B cell (primary cell): ENCODE data around the gene LMTK3. TPM values are rescaled to one million over a fixed set of nuclear protein-coding genes. Genes with fewer than 3 reads are reported as not detected.

Experiments used
- ATAC-seq: fragments of 200-7000 bp; cut with Tn5 transposase; one replicate; pipeline ENCODE4 v1.10.0; 2021; ENCODE audit warnings: low read depth, mild to moderate bottlenecking, moderate number of reproducible peaks, moderate library complexity
- CTCF ChIA-PET: fragments of 350-600 bp; sonication (Branson Sonifier 250); formaldehyde crosslinking; loops from one replicate; lab custom pipeline; 2021; ENCODE audit warnings: antibody characterized with exemption, inconsistent platforms; lab: Charles Lee
- POLR2A ChIA-PET: fragments of 350-600 bp; sonication (Branson Sonifier 250); formaldehyde crosslinking; loops from one replicate; lab custom pipeline; 2021; ENCODE audit warnings: antibody characterized with exemption; lab: Charles Lee
- DNase-seq: peaks from one replicate; pipeline ENCODE4 v3.0.0; 2013
- H2AFZ ChIP-seq: 2 replicates; pipeline ENCODE4 v1.6.1; 2012; ENCODE audit warnings: mild to moderate bottlenecking, low read depth, low read length; ENCODE audit not compliant: insufficient read depth, poor library complexity, severe bottlenecking
- H3K27ac ChIP-seq, 2 donors: 1 replicate in 1 of 2; 2 replicates in 1 of 2; pipeline ENCODE4 v1.5.1; 2012 to 2013; ENCODE audit warnings: low read length in 2 of 2, mild to moderate bottlenecking in 2 of 2, moderate library complexity in 1 of 2
- H3K27me3 ChIP-seq, 4 experiments: fragments of 200-600 bp in 1 of 4; sonication (generic) in 1 of 4; replicated peaks in 1 of 4; 1 replicate in 2 of 4; 2 replicates in 2 of 4; pipeline versions ENCODE4 v1.6.1 to v1.7.0; 2013 to 2016; ENCODE audit warnings: low read length in 3 of 4, mild to moderate bottlenecking in 2 of 4, mixed read lengths in 1 of 4, moderate library complexity in 1 of 4; ENCODE audit not compliant: insufficient read depth in 4 of 4, control insufficient read depth in 3 of 4; ENCODE audit errors: control extremely low read depth in 1 of 4
- H3K36me3 ChIP-seq, 2 experiments: replicated peaks in 1 of 2; 1 replicate in 1 of 2; 2 replicates in 1 of 2; pipeline versions ENCODE4 v1.6.1 to v1.7.1; 2013; ENCODE audit warnings: low read length in 1 of 2; ENCODE audit not compliant: insufficient read depth in 2 of 2, control insufficient read depth in 1 of 2; ENCODE audit errors: control extremely low read depth in 1 of 2, extremely low read depth in 1 of 2
- H3K4me1 ChIP-seq, 2 donors: fragments of 200-600 bp in 1 of 2; sonication (generic) in 1 of 2; 1 replicate in 1 of 2; 2 replicates in 1 of 2; pipeline versions ENCODE4 v1.5.1 to v1.6.1; 2013 to 2017; ENCODE audit warnings: low read length in 2 of 2; ENCODE audit not compliant: control insufficient read depth in 2 of 2, insufficient read depth in 2 of 2
- H3K4me2 ChIP-seq: replicated peaks from 2 replicates; pipeline ENCODE3; 2012; ENCODE audit warnings: mild to moderate bottlenecking, low read depth, low read length; ENCODE audit not compliant: poor library complexity, severe bottlenecking
- H3K4me3 ChIP-seq, 5 experiments: fragments of 200-600 bp in 1 of 5; sonication (generic) in 1 of 5; 1 replicate in 3 of 5; 2 replicates in 2 of 5; pipeline versions ENCODE4 v1.5.1 to v1.7.0; 2011 to 2016; ENCODE audit warnings: low read length in 4 of 5, mild to moderate bottlenecking in 4 of 5, low read depth in 2 of 5, control low read depth in 1 of 5, moderate library complexity in 1 of 5; ENCODE audit not compliant: insufficient read depth in 1 of 5; ENCODE audit errors: control extremely low read depth in 1 of 5, extremely low read depth in 1 of 5
- H3K79me2 ChIP-seq: fragments of 200-600 bp; sonication (generic); one replicate; pipeline ENCODE4 v1.6.0; 2016; ENCODE audit warnings: low read length; ENCODE audit not compliant: control insufficient read depth, insufficient read depth
- H3K9ac ChIP-seq: fragments of 200-600 bp; sonication (generic); 2 replicates; pipeline ENCODE4 v1.6.1; 2017; ENCODE audit warnings: mild to moderate bottlenecking, low read length, moderate library complexity
- H3K9me3 ChIP-seq, 3 donors: one replicate each; pipeline versions ENCODE4 v1.6.1 to v1.7.1; 2013; ENCODE audit warnings: low read length in 2 of 3; ENCODE audit not compliant: control insufficient read depth in 2 of 3, insufficient read depth in 1 of 3; ENCODE audit errors: control extremely low read depth in 1 of 3
- H4K20me1 ChIP-seq: 2 replicates; pipeline ENCODE4 v1.6.0; 2012; ENCODE audit warnings: mild to moderate bottlenecking, low read length; ENCODE audit not compliant: insufficient read depth, control insufficient read depth, poor library complexity, severe bottlenecking
- H3K27ac Mint-ChIP-seq: one replicate; pipeline ENCODE4 v1.8.0; 2021; ENCODE audit warnings: mixed read lengths
- H3K27me3 Mint-ChIP-seq: one replicate; pipeline ENCODE4 v1.8.0; 2021; ENCODE audit warnings: mixed read lengths
- H3K4me1 Mint-ChIP-seq: one replicate; pipeline ENCODE4 v1.8.0; 2021; ENCODE audit warnings: mixed read lengths
- H3K4me3 Mint-ChIP-seq: one replicate; pipeline ENCODE4 v1.8.0; 2021; ENCODE audit warnings: mixed read lengths
- H3K9me3 Mint-ChIP-seq: one replicate; pipeline ENCODE4 v1.8.0; 2022; ENCODE audit warnings: mixed read lengths; ENCODE audit not compliant: insufficient read depth
- EZH2 ChIP-seq: IDR thresholded peaks from 2 replicates; pipeline ENCODE4 v1.6.1; 2012; ENCODE audit warnings: borderline replicate concordance, low read depth, mild to moderate bottlenecking, moderate library complexity, low read length; ENCODE audit not compliant: insufficient read depth, poor library complexity, severe bottlenecking
- WGBS: methylation state at CpG from one replicate; pipeline ENCODE4 v1.1.5; 2013; ENCODE audit warnings: missing lambda C conversion rate; ENCODE audit not compliant: insufficient coverage; 5-methylcytosine and 5-hydroxymethylcytosine counted together
- intact Hi-C: fragments of 100-400 bp; cut with micrococcal nuclease; formaldehyde crosslinking; loops from one replicate; pipeline ENCODE4 v1.10.0; 2022
- polyA plus RNA-seq: library from polyadenylated mRNA; depleted of rRNA; stranded (reverse); fragments of >200 nt; gene quantifications from 2 replicates; pipeline ENCODE4 v1.2.3, GENCODE V29; 2012
- total RNA-seq, 2 donors: library from RNA; stranded (reverse); fragments of 120-200 nt in 1 of 2; gene quantifications; 1 replicate in 1 of 2; 2 replicates in 1 of 2; pipeline versions ENCODE4 v1.2.3 to v1.2.4, GENCODE V29; 2013 to 2022
- TF ChIP-seq, protein P1 (sequence below): fragments of 200-600 bp; IDR thresholded peaks from one replicate; pipeline ENCODE4 v1.8.0; 2022; ENCODE audit warnings: antibody characterized with exemption, mild to moderate bottlenecking

Gene LMTK3
- total and polyA plus RNA-seq, 2 donors (not counting 1 experiment from before 2014, with no cell fraction given): 0.19 to 1.6 TPM

GRCh38 chr19:48506138-48506733, 5.4 kb downstream of the LMTK3 start:
- H3K4me3 Mint-ChIP-seq: no peak overlapping the region
- Histone ChIP-seq H3K4me2 (no peak overlapping the region), H3K79me2 (no peaks in the 10 kb centered on the region), H2AFZ (no peak overlapping the region), H3K9ac (no peak overlapping the region), H3K9me3 (peaks cover 0 to 18% (median 0%) of the 10 kb centered on the region in 3 donors), H3K4me1 (peaks cover 24% of the 10 kb centered on the region in 2 donors), H3K27me3 (peaks cover 0 to 18% (median 2%) of the 10 kb centered on the region in 4 experiments), H3K36me3 (no peaks in the 10 kb centered on the region), H4K20me1 (no peaks in the 10 kb centered on the region), H3K27ac (no peak overlapping the region), H3K4me3 (no peak overlapping the region)
- POLR2A ChIA-PET: interaction anchor here (0.6 to 1.0 kb wide), 4 partner anchors 17 to 169 kb away, joined by 4 to 9 read pairs (median 4); no protein-coding TSS in a partner anchor
- ATAC-seq (no peak), DNase-seq (peak; percentile 58)
- H3K27me3 Mint-ChIP-seq: peaks cover 15% of the 10 kb centered on the region
- peaks cover 27% of the 10 kb centered on the region for H3K4me1 Mint-ChIP-seq
- CTCF ChIA-PET: interaction anchor here (0.6 to 4.8 kb wide), 15 partner anchors 10 to 340 kb away, joined by 3 to 40 read pairs (median 4); partner anchors contain the start of genes CA11 and SPACA4
- WGBS: 97% methylated on average over 5 of the region's 5 CpGs
- H3K27ac Mint-ChIP-seq: no peak overlapping the region
- no peak for TF ChIP-seq EZH2
- TF ChIP-seq, protein P1, sequence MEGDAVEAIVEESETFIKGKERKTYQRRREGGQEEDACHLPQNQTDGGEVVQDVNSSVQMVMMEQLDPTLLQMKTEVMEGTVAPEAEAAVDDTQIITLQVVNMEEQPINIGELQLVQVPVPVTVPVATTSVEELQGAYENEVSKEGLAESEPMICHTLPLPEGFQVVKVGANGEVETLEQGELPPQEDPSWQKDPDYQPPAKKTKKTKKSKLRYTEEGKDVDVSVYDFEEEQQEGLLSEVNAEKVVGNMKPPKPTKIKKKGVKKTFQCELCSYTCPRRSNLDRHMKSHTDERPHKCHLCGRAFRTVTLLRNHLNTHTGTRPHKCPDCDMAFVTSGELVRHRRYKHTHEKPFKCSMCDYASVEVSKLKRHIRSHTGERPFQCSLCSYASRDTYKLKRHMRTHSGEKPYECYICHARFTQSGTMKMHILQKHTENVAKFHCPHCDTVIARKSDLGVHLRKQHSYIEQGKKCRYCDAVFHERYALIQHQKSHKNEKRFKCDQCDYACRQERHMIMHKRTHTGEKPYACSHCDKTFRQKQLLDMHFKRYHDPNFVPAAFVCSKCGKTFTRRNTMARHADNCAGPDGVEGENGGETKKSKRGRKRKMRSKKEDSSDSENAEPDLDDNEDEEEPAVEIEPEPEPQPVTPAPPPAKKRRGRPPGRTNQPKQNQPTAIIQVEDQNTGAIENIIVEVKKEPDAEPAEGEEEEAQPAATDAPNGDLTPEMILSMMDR: peak; percentile 60
- intact Hi-C loops: loop anchor here (2.0 kb wide), 1 partner anchor 83 kb away; no protein-coding TSS in a partner anchor
- no peaks in the 10 kb centered on the region for H3K9me3 Mint-ChIP-seq
